Measurements from ENCODE around the gene IL23A. TPM values are rescaled to one million over a fixed set of nuclear protein-coding genes. Genes with fewer than 3 reads are reported as not detected.

Gene IL23A
- total RNA-seq, 1 donor from 2014 or later: 0.67 TPM

DNA sequence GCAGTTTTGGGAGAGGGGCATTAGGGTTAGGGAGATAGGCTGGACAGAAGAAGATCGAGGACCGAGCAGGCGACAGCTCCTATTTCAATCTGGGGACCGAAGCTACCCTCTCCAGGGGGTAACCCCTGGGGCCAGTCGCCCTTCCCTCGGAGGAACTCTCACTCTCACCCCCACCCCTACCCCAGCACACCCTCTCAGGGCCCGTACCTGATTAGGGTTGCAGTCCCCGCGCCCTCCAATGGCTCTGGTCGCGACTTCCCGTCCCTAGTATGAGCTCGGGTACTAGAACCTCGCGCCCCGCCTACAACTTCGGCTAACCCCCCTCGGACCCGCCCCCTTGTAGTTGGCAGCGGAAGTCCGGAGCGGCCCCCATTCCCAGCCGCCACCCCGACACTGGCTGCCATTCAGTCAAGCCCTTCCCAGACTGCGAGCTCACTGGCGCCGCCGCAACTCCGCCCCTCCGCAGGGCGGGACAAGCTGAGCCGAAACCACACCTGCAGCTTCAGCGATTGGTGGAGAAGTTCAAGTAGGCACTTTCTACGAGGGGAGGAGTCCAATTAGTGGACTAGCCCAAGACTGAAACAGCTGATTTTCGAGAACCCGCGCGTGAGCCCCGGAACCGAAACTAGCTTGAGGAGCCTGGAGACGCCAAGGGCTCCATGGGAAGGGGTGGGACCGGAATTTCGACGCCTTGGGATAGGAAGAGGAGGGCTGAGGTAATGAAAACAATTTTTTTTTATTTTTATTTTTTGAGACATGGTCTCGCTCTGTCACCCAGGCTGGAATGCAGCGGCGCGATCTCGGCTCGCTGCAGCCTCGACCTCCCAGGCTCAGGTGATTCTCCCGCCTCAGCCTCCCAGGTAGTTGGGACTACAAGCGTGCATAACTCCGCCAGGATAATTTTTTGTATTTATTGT is 21.4 kb downstream of the IL23A start, which contains the start of gene STAT2:
TSS of gene STAT2 (minus strand) at position 257 of the 917 bp plus-strand sequence. CDS start 3,536 bp downstream, outside the sequence.
- DNase-seq (ENCODE audit: low spot score, unreplicated experiment): peak; percentile 98
- no peaks in the 10 kb centered on the region for H3K9me3 Mint-ChIP-seq (ENCODE audit: low read depth)
- H3K27me3 Mint-ChIP-seq: no peaks in the 10 kb centered on the region
- H3K27ac Mint-ChIP-seq: peak within 1 kb of the TSS; percentile 99
- H3K4me3 Mint-ChIP-seq (ENCODE audit: low read depth): peak within 1 kb of the TSS; percentile 93
- H3K4me1 Mint-ChIP-seq (ENCODE audit: low read depth): peaks cover 15% of the 10 kb centered on the region
- H3K36me3 Mint-ChIP-seq (ENCODE audit: insufficient read depth): peaks cover 5% of the 10 kb centered on the region
- TF ChIP-seq, protein P1, sequence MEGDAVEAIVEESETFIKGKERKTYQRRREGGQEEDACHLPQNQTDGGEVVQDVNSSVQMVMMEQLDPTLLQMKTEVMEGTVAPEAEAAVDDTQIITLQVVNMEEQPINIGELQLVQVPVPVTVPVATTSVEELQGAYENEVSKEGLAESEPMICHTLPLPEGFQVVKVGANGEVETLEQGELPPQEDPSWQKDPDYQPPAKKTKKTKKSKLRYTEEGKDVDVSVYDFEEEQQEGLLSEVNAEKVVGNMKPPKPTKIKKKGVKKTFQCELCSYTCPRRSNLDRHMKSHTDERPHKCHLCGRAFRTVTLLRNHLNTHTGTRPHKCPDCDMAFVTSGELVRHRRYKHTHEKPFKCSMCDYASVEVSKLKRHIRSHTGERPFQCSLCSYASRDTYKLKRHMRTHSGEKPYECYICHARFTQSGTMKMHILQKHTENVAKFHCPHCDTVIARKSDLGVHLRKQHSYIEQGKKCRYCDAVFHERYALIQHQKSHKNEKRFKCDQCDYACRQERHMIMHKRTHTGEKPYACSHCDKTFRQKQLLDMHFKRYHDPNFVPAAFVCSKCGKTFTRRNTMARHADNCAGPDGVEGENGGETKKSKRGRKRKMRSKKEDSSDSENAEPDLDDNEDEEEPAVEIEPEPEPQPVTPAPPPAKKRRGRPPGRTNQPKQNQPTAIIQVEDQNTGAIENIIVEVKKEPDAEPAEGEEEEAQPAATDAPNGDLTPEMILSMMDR (IDR thresholded peaks at IDR 0.05; ENCODE audit: unreplicated experiment): no peak

DNA sequence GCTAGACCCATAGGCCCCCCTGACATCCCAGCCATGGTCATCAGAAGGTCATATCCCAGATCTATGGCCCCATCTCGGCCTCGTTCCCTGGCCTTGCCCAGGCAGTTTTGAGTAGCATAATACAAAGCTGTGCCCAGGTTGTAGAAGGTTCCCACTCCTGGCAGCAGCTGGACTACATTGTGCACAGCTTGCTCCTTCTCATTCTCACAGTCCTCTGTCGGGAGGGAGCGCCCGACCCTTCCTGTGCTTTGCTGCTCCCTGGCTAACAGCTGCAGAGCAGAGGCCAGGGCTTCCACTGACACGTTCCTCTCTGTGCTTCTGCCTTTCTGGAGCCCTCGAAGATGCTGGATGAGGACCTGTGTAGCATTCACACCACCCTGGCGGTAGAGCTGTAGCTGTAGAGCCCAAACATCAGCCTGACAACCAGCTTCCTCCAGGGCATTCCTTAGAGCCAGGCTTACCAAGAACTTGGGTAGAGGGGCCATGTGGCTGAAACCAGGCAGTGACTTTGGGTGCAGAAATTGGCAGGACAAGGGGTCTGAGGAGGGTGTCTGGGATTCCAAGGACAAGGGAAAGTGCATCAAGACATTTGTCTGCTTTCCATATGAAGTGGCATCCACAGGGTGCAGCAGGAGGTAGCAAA is 22.9 kb downstream of the IL23A start:
- H3K4me3 Mint-ChIP-seq (ENCODE audit: low read depth): peak overlapping the region; percentile 93
- no peaks in the 10 kb centered on the region for H3K36me3 Mint-ChIP-seq (ENCODE audit: insufficient read depth)
- DNase-seq (ENCODE audit: low spot score, unreplicated experiment): no peak
- TF ChIP-seq, protein P1 (IDR thresholded peaks at IDR 0.05; ENCODE audit: unreplicated experiment): no peak
- peaks cover 11% of the 10 kb centered on the region for H3K4me1 Mint-ChIP-seq (ENCODE audit: low read depth)
- H3K27me3 Mint-ChIP-seq: no peaks in the 10 kb centered on the region
- peak overlapping the region; percentile 99 for H3K27ac Mint-ChIP-seq
- no peaks in the 10 kb centered on the region for H3K9me3 Mint-ChIP-seq (ENCODE audit: low read depth)

DNA sequence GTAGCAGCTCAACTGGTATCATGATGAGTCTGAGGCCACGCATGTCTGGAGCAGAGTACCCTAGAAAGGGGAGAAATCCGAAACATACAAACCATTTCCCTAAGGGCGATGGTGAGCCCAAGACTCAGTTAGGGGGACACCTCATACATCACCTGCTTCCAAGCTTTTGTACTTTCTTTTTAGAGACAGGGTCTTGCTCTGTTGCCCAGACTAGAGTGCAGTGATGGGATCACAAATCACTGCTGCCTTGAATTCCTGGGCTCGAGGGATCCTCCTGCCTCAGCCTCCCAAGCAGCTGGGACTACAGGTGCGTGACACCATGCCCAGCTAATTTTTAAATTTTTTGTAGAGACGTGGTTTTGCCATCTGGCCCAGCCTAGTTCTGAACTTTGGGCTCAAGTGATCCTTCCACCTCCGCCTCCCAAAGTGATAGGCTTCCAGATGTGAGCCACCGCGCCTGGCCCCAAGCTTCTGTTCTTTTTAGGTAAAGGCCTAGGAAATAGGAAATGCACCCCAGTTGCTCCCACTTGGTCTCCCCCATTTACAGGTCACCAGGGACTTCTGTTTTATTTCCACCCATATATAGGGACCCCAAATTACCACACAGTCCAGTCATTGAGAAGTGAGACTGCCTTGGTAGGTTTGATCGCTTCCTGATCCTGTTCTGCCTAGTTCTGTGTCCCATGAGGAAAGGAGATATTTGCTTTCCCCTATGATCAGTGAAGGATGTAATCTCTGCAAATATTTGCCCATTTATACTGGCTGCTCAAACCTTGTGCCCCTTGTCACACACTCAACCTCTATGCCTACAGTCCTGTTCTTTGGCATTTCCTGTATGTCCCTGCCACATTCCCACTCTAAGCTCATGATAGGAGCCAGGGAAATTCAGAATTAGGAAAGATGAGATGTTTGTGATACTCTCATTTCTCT is 23.7 kb downstream of the IL23A start, which contains the start of gene APOF:
TSS of gene APOF (minus strand) at position 728 of the 930 bp plus-strand sequence. CDS start at position 616, 112 bp downstream.
- no peaks in the 10 kb centered on the region for H3K36me3 Mint-ChIP-seq (ENCODE audit: insufficient read depth)
- peak within 1 kb of the TSS; percentile 99 for H3K27ac Mint-ChIP-seq
- peaks cover 11% of the 10 kb centered on the region for H3K4me1 Mint-ChIP-seq (ENCODE audit: low read depth)
- no peaks in the 10 kb centered on the region for H3K27me3 Mint-ChIP-seq
- H3K9me3 Mint-ChIP-seq (ENCODE audit: low read depth): no peaks in the 10 kb centered on the region
- TF ChIP-seq, protein P1 (IDR thresholded peaks at IDR 0.05; ENCODE audit: unreplicated experiment): no peak
- H3K4me3 Mint-ChIP-seq (ENCODE audit: low read depth): peak within 1 kb of the TSS; percentile 93
- DNase-seq (ENCODE audit: low spot score, unreplicated experiment): no peak

DNA sequence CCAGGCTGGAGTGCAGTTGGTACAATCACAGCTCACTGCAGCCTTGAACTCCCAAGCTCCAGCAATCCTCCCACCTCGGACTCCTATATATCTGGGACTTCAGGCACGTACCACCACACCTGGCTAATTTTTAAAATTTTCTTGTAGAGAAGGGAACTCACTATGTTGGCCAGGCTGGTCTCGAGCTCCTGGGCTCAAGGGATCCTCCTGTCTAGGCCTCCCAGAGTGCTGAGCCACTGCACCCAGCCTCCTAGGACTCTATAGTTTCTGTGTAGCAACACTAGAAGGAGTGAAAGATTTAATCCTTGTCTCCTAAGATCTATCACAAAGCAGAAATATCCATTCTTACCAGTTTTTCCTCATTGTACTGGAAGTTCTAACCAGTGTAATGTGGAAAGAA is 28.3 kb downstream of the IL23A start:
- Mint-ChIP-seq H3K4me3 (ENCODE audit: low read depth) (no peak overlapping the region), H3K4me1 (ENCODE audit: low read depth) (no peaks in the 10 kb centered on the region), H3K27ac (no peak overlapping the region), H3K27me3 (no peaks in the 10 kb centered on the region), H3K36me3 (ENCODE audit: insufficient read depth) (no peaks in the 10 kb centered on the region), H3K9me3 (ENCODE audit: low read depth) (no peaks in the 10 kb centered on the region)
- TF ChIP-seq, protein P1 (IDR thresholded peaks at IDR 0.05; ENCODE audit: unreplicated experiment): no peak
- DNase-seq (ENCODE audit: low spot score, unreplicated experiment): no peak

Measured in progenitor cell of endocrine pancreas (in vitro differentiated cells).